GM18861 (cell line): ENCODE data around the gene TMEM150C.
A peak's percentile ranks its signal among the peaks of the same experiment; 100 is the strongest.
"Not testable (repeated sequence)": the region's sequence is repeated elsewhere in the genome, so short reads cannot be mapped to it uniquely, and the experiment has no call there.

ENCODE experiments used
- ATAC-seq: cut with Tn5 transposase; IDR thresholded peaks from one replicate; pipeline ENCODE4 v1.9.1; 2021; ENCODE audit not compliant: unreplicated experiment

Gene TMEM150C

DNA sequence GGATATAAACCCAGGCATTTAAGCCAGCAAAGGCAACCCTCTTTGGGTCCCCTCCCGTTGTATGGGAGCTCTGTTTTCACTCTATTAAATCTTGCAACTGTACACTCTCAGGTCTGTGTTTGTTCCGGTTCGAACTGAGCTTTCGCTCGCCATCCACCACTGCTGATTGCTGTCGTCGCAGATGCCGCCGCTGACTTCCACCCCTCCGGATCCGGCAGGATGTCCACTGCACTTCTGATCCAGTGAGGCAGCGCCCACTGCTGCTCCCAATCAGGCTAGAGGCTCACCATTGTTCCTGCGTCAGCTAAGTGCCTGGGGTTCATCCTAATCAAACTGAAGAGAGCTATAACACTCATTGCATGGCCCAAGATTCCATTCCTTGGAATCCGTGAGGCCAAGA is 82.2 kb downstream of the TMEM150C start:
- ATAC-seq = no peak

DNA sequence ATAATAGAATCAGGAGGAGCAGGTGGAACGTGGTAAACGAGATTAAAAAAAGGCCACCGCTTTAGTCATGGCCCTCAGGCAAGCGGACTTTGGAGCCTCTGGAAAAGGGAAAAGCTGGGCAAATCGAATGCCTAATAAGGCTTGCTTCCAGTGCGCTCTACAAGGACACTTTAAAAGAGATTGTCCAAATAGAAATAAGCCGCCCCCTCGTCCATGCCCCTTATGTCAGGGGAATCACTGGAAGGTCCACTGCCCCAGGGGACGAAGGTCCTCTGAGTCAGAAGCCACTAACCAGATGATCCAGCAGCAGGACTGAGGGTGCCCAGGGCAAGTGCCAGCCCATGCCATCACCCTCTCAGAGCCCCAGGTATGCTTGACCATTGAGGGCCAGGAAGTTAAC is 84.3 kb downstream of the TMEM150C start:
- ATAC-seq = not testable (repeated sequence)

DNA sequence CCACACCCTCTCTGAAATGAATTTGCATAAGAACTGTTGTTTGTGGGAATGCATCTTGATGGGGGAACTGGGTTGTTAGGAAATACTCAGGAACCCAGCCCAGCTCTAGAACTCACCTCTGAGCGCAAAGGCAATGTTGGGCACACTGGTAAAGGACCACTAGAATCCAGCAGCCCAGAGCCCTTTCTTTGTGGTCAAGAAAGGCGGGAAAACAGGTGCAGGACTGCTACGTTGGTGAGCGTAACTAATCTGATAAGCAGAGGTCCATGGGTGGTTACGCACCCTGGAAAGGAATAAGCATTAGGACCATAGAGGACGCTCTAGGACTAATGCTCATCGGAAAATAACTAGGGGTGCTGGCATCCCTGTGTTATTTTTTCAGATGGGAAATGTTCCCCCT is 85.9 kb downstream of the TMEM150C start:
- not testable (repeated sequence) for ATAC-seq

DNA sequence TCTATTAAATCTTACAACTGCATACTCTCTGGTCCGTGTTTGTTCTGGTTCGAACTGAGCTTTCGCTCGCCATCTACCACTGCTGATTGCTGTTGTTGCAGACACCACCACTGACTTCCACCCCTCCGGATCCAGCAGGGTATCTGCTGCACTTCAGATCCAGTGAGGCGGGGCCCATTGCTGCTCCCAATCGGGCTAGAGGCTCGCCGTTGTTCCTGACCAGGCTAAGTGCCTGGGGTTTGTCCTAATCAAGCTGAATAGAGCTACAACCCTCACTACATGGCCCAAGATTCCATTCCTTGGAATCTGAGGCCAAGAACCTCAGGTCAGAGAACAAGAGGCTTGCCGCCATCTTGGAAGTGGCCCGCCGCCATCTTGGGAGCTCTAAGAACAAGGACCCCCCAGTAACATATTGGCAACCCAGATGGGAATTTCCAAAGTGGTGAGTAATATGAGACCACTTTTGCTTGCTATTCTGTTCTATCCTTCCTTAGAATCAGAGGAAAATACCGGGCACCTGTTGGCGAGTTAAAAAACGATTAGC is 88.1 kb downstream of the TMEM150C start:
- no peak for ATAC-seq

DNA sequence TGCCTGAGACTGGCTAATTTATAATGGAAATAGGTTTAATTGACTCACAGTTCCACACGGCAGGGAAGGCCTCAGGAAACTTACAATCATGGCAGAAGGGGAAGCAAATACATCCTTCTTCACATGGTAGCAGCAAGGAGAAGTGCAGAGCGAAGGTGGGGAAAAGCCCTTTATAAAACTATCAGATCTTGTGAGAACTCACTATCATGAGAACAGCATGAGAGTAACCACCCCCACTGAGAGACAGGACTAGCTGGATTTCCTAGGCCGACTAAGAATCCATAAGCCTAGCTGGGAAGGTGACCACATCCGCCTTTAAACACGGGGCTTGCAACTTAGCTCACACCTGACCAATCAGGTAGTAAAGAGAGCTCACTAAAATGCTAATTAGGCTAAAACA is 88.7 kb downstream of the TMEM150C start:
- not testable (repeated sequence) for ATAC-seq

DNA sequence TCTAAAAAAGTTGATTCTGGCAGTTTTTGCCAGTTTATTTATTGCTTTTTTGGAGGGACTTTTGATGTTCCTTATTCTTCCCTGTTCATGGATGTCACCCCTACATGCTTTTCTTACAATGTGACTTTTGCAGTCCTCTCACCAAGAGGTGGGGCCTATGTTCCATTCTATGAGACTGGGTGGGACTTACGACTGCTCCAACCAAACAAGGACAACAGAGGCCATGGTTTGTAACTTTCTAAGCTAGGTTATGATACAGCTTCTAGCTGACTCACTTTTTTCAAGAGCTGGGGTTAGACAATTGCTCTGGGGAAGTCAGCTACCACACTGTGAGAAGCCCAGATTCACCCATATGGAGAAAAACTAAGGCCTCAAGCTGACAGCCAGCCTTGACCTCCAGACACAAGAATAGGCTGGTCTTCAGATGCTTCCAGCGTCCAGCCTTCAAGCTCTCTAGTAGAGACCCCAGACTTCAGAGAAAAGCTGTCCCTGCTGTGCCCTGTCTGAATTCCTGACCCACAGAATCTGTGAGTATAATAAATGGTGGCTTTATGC is 91.9 kb downstream of the TMEM150C start:
- no peak for ATAC-seq

DNA sequence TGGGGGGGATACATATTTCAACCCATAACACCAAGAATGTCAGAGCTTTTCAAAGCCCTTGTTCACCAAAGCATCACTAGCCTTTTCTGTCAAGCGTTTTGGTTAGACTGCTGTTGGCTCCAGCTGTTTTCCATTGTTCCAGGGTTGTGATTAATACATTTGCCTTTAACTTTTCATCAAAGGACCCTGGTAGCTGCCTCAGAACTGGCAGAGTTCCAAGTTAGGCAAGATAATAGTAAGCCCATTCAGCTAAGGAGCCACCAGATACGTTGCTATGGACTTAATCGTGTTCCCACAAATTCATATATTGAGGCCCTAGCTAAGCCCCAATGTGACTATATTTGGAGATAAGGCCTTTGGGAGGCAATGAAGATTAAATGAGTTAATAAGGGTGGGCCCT is 94.3 kb downstream of the TMEM150C start:
- no peak for ATAC-seq

DNA sequence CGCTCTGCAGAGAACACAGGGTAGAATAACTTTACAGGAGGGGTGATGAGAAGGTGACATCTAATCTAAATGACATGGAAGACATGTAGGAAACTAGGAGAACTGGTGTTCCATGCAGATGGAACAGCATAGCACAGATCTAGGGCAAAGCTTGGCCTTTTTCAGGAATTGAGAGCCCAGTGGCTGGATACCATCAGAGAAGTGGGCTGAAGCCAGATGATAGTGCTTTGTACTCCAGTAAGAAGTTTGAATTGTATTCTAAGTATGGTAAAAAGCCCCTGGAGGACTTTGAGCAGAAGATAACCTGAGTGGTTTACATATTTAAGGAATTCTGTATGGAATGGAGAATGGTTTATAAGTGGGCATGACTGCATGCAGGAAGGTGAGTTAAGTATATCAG is 98.6 kb downstream of the TMEM150C start:
- no peak for ATAC-seq

DNA sequence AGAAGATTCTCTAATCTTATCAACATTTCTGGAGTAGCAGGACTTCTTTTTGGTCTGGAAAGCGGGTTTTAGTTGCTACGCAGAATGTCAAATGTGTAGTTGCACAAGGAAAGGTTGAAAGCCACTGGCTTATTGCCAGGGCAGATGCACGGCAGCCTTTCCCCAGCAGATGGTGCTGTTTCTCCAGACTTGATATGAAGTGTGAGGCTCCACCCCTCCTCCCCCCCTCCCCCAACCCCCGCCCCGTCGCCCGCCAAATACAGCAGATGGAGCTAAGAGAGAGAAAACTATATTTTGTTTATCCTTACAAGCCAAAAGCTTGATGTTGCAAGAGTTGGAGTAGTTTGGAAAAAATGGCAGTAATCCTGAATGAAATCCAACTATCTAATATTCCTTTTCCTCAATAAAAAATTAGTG is 99.4 kb downstream of the TMEM150C start:
- ATAC-seq = peak; percentile 85

DNA sequence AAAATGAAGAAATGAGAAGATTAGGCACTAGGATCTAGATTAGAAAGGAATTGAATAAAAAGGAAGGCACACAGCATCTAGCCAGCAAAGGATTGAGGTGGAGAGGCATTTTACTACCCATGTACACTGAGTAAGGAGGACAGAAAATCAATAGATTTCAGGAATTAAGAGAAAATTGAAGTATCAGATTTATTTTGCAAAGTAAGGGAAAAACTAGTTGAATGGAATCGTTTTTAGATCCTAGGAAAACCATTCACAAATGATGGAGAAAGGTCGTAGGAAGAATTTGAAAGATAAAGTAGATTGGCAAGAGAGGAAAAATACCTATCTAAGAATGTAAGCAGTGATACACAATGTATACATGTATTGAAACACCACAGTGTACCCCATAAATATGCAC is 100.1 kb downstream of the TMEM150C start:
- ATAC-seq = no peak

DNA sequence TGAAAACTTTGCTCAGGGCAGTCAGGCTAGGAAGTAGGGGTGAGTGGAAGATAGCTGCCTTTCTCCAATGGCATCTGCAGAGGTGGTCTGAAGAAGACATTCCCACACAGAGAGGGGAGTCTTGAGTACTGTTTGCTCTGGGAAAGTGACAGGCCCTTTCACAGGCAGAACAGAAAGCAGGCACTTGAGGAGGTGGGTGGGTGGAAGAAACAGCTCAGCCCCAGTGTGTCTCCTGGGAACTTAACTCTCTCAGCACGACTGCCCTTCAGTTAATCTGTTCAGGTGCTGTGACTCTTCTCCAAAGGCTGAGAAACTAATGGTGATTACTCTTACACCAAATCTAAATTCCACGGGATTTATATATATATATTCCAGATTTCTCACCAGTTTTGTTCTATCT is 103.1 kb downstream of the TMEM150C start:
- no peak for ATAC-seq

DNA sequence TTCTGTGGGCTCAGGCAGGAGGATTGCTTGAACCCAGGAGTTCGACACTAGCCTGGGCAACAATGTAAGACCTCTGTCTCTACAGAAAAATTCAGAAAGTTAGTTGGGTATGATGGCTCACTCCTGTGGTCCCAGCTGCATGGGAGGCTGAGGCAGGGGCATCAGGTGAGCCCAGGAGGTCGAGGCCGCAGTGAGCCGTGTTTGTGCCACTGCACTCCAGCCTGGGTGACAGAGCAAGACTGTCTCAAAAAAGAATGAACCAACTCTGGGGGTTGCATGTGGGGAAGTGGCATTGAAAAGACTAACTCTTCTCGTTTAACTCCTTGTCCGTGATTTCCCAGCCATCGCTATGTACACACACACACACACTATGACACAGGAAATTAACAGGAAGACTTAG is 104.5 kb downstream of the TMEM150C start:
- ATAC-seq = no peak

DNA sequence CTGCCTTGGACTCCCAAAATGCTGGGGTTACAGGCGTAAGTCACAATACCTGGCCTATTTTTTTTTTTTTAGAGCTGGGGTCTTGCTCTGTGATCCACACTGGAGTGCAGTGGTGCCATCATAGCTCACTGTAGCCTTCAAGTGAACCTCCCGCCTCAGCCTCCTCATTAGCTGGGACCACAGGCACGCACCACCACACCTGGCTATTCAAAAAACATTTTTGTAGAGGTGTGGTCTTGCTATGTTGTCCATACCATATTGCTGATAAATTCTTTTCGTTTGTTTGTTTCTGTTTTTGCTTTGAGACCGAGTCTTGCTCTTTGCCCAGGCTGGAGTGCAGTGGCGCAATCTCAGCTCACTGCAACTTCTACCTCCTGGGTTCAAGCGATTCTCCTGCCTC is 109.8 kb downstream of the TMEM150C start:
- no peak for ATAC-seq

DNA sequence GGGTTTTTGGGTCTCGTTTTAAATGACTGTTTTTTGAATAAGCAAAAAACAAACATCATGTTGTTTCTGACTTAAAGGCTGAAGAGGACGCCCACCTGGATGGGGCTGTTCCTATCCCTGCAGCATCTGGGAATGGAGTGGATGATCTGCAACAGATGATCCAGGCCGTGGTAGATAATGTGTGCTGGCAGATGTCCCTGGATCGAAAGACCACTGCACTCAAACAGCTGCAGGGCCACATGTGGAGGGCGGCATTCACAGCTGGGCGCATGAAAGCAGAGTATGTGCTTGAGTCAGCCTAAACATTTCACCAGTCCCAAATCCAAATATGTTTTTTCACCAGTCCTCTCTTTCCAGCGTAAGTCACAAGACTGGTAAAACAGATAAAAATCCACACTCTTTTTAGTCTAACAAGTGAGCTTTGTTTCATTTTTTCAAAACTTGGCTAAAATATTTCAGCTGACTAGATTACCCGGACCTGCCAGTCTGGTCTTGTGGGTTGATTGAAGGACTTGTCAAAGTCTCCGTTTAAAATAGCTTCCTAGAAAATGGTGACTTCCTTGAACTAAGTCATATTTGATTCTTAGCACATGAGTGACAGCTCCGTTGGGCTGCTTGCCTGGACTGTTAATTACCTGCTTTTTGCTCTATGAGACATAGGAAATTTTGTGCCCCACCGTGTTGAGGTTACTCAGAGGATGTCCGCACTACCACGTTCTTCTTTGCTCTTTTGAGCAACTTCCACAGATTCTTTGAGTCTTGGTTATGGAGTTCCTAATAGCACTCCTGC is 110.6 kb downstream of the TMEM150C start:
- ATAC-seq = no peak

DNA sequence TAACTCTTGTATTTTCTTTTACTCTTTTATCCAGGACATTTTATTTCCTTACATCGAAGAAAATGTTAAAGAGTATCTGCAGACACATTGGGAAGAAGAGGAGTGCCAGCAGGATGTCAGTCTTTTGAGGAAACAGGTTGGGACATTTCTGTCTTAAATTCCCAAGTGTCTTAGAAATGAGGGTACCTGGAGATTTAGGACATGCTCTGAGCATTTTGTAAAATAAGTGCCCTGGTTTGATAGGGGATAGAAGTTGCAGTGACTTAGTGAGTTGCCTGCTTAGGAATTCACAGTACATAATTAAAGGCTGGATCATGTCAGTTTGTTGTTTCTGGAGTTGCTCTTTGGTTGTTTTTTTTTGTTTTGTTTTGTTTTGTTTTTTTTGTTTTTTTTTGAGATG is 113.9 kb downstream of the TMEM150C start:
- no peak for ATAC-seq

DNA sequence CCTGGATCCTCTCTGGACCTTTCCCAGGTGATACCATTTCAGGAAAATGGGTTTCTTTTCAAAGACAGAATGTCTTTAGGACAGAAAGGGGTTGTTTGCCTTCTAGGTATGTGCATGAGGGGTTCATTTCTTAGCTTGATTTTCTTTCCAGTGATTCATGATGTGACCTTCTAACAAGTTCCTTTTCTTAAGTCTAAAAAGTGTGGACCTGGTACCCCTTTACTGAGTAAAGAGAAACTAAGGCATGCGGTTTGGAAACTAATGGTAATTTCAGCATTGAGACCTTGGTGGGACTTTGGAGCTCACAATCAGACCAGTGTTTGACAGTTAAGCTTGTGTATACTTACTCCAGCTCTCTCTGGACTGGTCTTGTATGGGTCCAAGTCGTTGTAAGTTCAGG is 122.7 kb downstream of the TMEM150C start:
- ATAC-seq = no peak

DNA sequence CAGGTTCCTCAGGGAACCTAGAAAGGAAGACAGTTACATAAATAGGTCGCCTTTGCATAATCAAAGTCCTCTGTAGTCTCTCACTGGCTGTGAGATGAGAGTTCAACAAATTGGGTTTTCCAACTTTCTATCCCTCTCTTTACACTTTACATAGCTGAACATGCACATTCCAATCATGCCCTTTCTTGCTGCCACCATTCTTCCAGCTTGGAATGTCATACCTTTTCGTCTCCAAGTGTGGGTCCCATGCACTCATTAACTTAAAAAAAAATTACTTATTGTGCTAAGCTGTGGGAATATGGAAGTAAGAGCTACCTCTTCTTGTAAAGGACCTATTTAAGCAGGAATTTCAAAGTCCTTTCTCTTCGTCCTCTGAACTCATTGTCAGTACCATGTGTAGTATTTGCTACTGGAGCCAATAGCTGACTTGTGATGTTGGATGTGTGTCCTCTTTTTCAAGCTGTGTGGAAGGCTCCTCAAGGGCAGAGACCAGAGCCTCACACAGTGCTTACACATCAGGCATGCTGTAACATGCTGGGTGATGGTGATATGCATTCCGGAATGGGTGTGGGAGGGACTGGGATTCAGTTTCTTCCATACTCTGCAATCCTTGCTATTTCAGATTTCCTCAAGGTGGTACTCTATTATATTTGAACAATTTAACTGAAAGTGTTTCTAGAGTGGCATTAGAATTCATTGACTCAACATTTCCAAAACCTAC is 124.3 kb downstream of the TMEM150C start:
- ATAC-seq = no peak

DNA sequence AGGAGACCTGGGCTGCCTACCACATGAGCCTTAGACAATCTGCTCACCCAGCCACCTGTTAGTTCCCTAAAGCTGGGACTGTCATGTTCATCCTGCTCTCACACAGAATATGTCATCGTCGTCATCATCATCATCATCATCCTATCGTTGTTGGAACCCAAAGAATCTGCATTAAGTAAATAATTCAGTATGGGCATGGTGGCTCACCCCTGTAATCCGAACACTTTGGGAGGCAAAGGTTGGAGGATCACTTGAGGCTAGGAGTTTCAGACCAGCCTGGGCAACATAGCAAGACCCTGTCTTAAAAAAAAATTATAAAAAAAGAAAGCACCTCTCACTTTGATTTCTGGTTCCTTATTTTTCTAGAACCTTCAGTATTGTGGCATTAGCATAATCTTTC is 125.0 kb downstream of the TMEM150C start:
- no peak for ATAC-seq

DNA sequence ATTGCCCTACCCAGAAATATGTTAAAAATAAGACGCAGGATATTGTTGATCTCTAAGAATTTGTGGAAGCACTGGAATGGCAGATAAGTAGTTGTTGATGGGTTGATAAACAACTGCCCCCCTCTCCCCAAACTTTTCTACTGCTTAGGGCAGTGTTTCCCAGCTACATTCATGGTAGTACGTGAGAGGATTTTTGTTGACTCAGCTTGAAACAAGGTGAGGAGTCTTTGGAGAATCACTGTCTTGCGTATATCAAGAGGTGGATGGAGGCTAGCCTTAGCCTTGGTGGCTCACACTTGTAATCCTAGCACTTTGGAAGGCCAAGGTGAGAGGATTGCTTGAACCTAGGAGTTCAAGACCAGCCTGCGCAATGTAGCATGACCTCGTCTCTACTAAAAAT is 125.7 kb downstream of the TMEM150C start:
- no peak for ATAC-seq

DNA sequence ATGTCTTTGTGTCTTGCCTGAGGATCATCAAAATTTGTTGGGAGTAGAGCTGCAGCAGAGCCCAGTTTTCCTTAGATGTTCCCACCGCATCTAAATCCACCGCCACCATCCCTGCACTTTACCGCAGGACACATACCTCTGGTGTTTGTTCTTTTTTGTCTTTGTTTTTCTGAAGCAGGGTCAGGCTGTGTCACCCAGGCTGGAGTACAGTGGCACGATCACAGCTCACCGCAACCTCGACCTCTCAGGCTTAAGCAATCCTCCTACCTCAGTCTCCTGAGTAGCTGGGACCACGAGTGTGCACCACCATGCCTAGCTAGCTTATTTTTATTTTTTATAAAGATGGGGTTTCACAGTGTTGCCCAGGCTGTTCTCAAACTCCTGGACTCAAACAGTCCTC is 126.8 kb downstream of the TMEM150C start:
- ATAC-seq = no peak

DNA sequence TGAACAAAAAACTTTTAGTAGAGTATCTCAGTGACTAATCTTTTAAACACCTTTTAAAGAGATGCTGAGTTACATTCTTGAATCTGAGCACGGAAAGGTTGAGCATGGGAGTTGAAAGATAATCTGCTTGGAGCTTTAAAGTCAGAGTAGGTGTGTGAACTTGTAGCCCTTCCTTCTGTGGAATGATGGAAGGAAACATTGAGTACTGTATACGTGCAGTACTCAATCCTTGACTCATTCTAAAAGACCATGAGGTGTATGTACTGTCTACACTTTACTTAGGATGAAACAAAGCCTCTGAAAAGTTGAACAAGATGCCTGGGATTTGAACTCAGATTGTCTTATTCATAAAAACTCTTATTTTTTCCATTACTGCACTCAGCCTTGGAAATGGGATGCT is 128.0 kb downstream of the TMEM150C start:
- ATAC-seq = no peak
